Hematopoietic multipotent progenitor cell (in vitro differentiated cells): ENCODE data around the gene PLCXD1. TPM values are rescaled to one million over a fixed set of nuclear protein-coding genes. Genes with fewer than 3 reads are reported as not detected.
"Not testable (repeated sequence)": the region's sequence is repeated elsewhere in the genome, so short reads cannot be mapped to it uniquely, and the experiment has no call there.

ENCODE experiments used
- DNase-seq, 3 donors: peaks; one replicate each; pipeline ENCODE4 v3.0.0-alpha.2; 2011 to 2015; ENCODE audit warnings: low read depth in 2 of 3, low spot score in 2 of 3
- total RNA-seq: library from RNA; depleted of rRNA; stranded (reverse); fragments of >200 nt; gene quantifications from one replicate; pipeline ENCODE4 v1.2.3, GENCODE V29; 2012

PLCXD1 gene
- total RNA-seq, 1 donor: 111 TPM

- no peak for DNase-seq
These were observed 9.4 kb downstream of the PLCXD1 start for GRCh38 chrX:290476-291166.

GRCh38 chrX:291411-291901 lies 10.3 kb downstream of the PLCXD1 start:
- DNase-seq: no peak

- no peak for DNase-seq
These were observed 12.0 kb downstream of the PLCXD1 start for GRCh38 chrX:292900-293897.

GRCh38 chrX:295136-295535 lies 14.0 kb downstream of the PLCXD1 start:
- no peak for DNase-seq

GRCh38 chrX:298993-299392 lies 17.8 kb downstream of the PLCXD1 start:
- no peak for DNase-seq

- no peak for DNase-seq
These were observed 19.2 kb downstream of the PLCXD1 start for GRCh38 chrX:300334-300733.

GRCh38 chrX:302975-303374 lies 21.8 kb downstream of the PLCXD1 start:
- DNase-seq: no peak

GRCh38 chrX:305781-306613 lies 24.8 kb downstream of the PLCXD1 start:
- DNase-seq: peak in 1 of 3 donors; percentile 15

- not testable (repeated sequence) for DNase-seq
These were observed 25.6 kb downstream of the PLCXD1 start for GRCh38 chrX:306614-307251.

GRCh38 chrX:307261-308111 lies 26.3 kb downstream of the PLCXD1 start:
- DNase-seq: no peak

- no peak for DNase-seq
These were observed 27.8 kb downstream of the PLCXD1 start for GRCh38 chrX:308821-309520.

- DNase-seq: no peak
These were observed 29.5 kb downstream of the PLCXD1 start for GRCh38 chrX:310621-311155.

GRCh38 chrX:311156-312129 lies 30.3 kb downstream of the PLCXD1 start:
- DNase-seq: no peak

GRCh38 chrX:312621-313331 lies 31.6 kb downstream of the PLCXD1 start:
- DNase-seq: no peak

- DNase-seq: no peak
These were observed 32.4 kb downstream of the PLCXD1 start for GRCh38 chrX:313546-313945.

- DNase-seq: no peak
These were observed 32.9 kb downstream of the PLCXD1 start for GRCh38 chrX:314049-314448.
